OCI-LY7 (cell line): ENCODE results near the gene PVALEF. TPM values are rescaled to one million over a fixed set of nuclear protein-coding genes. Genes with fewer than 3 reads are reported as not detected.

Source experiments
- BruUV-seq: library from RNA; stranded (reverse); fragments of 400-500 nt; replicated peaks from 2 replicates; lab custom pipeline; 2021; lab: Mats Ljungman, UMichigan
- CTCF ChIA-PET: fragments of 300-600 bp; sonication (Branson Sonifier 250); formaldehyde crosslinking; loops from one replicate; lab custom pipeline; 2022; ENCODE audit warnings: antibody characterized with exemption; ENCODE audit not compliant: unreplicated experiment; lab: Charles Lee
- POLR2A ChIA-PET: fragments of 300-600 bp; sonication (Branson Sonifier 250); formaldehyde crosslinking; loops from one replicate; lab custom pipeline; 2022; ENCODE audit warnings: antibody characterized with exemption; lab: Charles Lee
- DNase-seq: peaks from one replicate; pipeline ENCODE4 v3.0.0-alpha.2; 2015; ENCODE audit warnings: low spot score
- H2AFZ ChIP-seq: fragments of 200-600 bp; sonication (generic), shearing (Covaris generic); 2 replicates; pipeline ENCODE4 v1.6.1; 2014; ENCODE audit warnings: mild to moderate bottlenecking, antibody characterized with exemption, low read length, moderate library complexity
- H3K27ac ChIP-seq: fragments of 200-600 bp; sonication (generic); 2 replicates; pipeline ENCODE4 v1.5.1; 2014; ENCODE audit warnings: mixed run types, low read depth, mild to moderate bottlenecking, moderate library complexity, low read length, inconsistent platforms; ENCODE audit not compliant: poor library complexity, severe bottlenecking
- H3K36me3 ChIP-seq: fragments of 200-600 bp; sonication (generic); 2 replicates; pipeline ENCODE4 v1.6.1; 2014; ENCODE audit warnings: mild to moderate bottlenecking, antibody characterized with exemption, low read length, moderate library complexity, mixed read lengths; ENCODE audit not compliant: insufficient read depth
- H3K4me1 ChIP-seq: fragments of 200-600 bp; sonication (generic); 2 replicates; pipeline ENCODE4 v1.5.1; 2014; ENCODE audit warnings: mild to moderate bottlenecking, low read length; ENCODE audit not compliant: insufficient read depth, poor library complexity, severe bottlenecking
- H3K4me2 ChIP-seq: fragments of 200-600 bp; sonication (generic); 2 replicates; pipeline ENCODE4 v1.6.1; 2014; ENCODE audit warnings: mild to moderate bottlenecking, low read length
- H3K4me3 ChIP-seq: fragments of 200-600 bp; sonication (generic); 2 replicates; pipeline ENCODE4 v1.5.1; 2014; ENCODE audit warnings: mild to moderate bottlenecking, low read depth, low read length; ENCODE audit not compliant: poor library complexity, severe bottlenecking
- H3K79me2 ChIP-seq: fragments of 200-600 bp; sonication (generic); 2 replicates; pipeline ENCODE4 v1.6.1; 2016; ENCODE audit warnings: low read depth, mild to moderate bottlenecking, low read length, moderate library complexity, mixed read lengths; ENCODE audit not compliant: insufficient read depth
- H3K9me2 ChIP-seq: fragments of 200-600 bp; sonication (generic); 2 replicates; pipeline ENCODE4 v1.6.1; 2016; ENCODE audit warnings: mild to moderate bottlenecking, low read length, mixed read lengths; ENCODE audit not compliant: insufficient read depth
- H3K9me3 ChIP-seq: fragments of 200-600 bp; sonication (generic); 2 replicates; pipeline ENCODE4 v1.6.1; 2014; ENCODE audit warnings: mild to moderate bottlenecking, mixed run types, low read length, mixed read lengths
- H4K20me1 ChIP-seq: fragments of 200-600 bp; sonication (generic); 2 replicates; pipeline ENCODE4 v1.6.1; 2014; ENCODE audit warnings: mild to moderate bottlenecking, antibody characterized with exemption, low read length, moderate library complexity, mixed read lengths; ENCODE audit not compliant: insufficient read depth
- CTCF ChIP-seq: fragments of 200-600 bp; sonication (generic); conservative IDR thresholded peaks from 2 replicates; pipeline ENCODE4 v1.5.1; 2014; ENCODE audit warnings: mild to moderate bottlenecking, antibody characterized with exemption, low read length, moderate library complexity, mixed read lengths
- EZH2phosphoT487 ChIP-seq: fragments of 200-600 bp; sonication (generic); IDR thresholded peaks from 2 replicates; pipeline ENCODE4 v1.6.1; 2018; ENCODE audit warnings: low read depth, borderline replicate concordance, mild to moderate bottlenecking, mixed run types, antibody characterized with exemption, low read length, moderate library complexity, mixed read lengths
- intact Hi-C: fragments of 100-400 bp; cut with micrococcal nuclease; formaldehyde crosslinking; loops from one replicate; pipeline ENCODE4 v1.10.0; 2022; ENCODE audit not compliant: unreplicated experiment
- total RNA-seq, 2 experiments: library from RNA; depleted of rRNA in 1 of 2; stranded (reverse); fragments of >200 nt in 1 of 2; shearing (Covaris generic) in 1 of 2; gene quantifications; 2 replicates each; pipeline ENCODE4 v1.2.3, GENCODE V29; 2014 to 2022

The PVALEF gene
- total RNA-seq, 2 experiments from 2014 or later = not detected

- Histone ChIP-seq H3K27ac (no peak overlapping the region), H3K9me3 (no peaks in the 10 kb centered on the region), H3K79me2 (no peaks in the 10 kb centered on the region), H4K20me1 (no peaks in the 10 kb centered on the region), H3K4me2 (no peak overlapping the region), H3K36me3 (peaks cover 5% of the 10 kb centered on the region; the same call in 1 of the 2 replicates), H3K4me1 (no peaks in the 10 kb centered on the region), H2AFZ (no peak overlapping the region), H3K4me3 (no peak overlapping the region), H3K9me2 (no peaks in the 10 kb centered on the region)
- TF ChIP-seq CTCF (no peak), EZH2phosphoT487 (no peak)
- no TSS peak for BruUV-seq
- no peak for DNase-seq
- ChIA-PET POLR2A (no interaction called here), CTCF (no interaction called here)
- intact Hi-C loops = no loop called here
These were observed 24.6 kb downstream of the PVALEF start for GRCh38 chr17:81189670-81190530.

GRCh38 chr17:81190591-81190990, 25.3 kb downstream of the PVALEF start:
- no peaks in the 10 kb centered on the region for H3K9me3 ChIP-seq
- peaks cover 5% of the 10 kb centered on the region; the same call in 1 of the 2 replicates for H3K36me3 ChIP-seq
- no peak for TF ChIP-seq EZH2phosphoT487
- TF ChIP-seq CTCF = no peak
- no peak overlapping the region for H3K4me2 ChIP-seq
- no peaks in the 10 kb centered on the region for H4K20me1 ChIP-seq
- DNase-seq = no peak
- H2AFZ ChIP-seq = no peak overlapping the region
- ChIA-PET POLR2A (no interaction called here), CTCF (no interaction called here)
- H3K4me1 ChIP-seq = no peaks in the 10 kb centered on the region
- H3K27ac ChIP-seq = no peak overlapping the region
- H3K4me3 ChIP-seq = no peak overlapping the region
- H3K79me2 ChIP-seq = no peaks in the 10 kb centered on the region
- BruUV-seq = no TSS peak
- H3K9me2 ChIP-seq = no peaks in the 10 kb centered on the region
- intact Hi-C loops = no loop called here

DNA sequence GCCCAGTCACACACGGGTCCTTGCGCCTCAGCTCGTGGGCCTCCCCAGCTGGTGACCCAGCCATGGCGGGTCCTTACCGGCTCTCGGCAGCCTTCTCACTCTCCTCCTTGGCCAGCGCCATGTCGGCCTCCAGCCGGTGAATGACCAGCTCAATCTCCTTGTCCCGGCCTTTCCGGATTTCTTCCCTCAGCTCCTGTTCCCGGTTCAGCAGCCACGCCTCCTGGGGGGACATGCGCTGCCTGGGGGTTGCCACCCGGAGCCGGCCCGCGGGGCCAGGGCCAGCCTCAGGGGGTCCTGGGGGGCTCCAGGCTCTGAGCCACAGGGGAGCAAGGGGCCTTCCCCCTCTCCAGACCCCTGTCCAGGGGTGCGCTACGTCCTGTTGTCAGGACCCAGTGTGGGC, 25.8 kb downstream of the PVALEF start:
- H3K79me2 ChIP-seq = no peaks in the 10 kb centered on the region
- no peak overlapping the region for H3K4me3 ChIP-seq
- H3K4me1 ChIP-seq = no peaks in the 10 kb centered on the region
- ChIA-PET POLR2A (no interaction called here), CTCF (no interaction called here)
- no peak for DNase-seq
- peaks cover 8% of the 10 kb centered on the region; the same call in 1 of the 2 replicates for H3K36me3 ChIP-seq
- no peak overlapping the region for H2AFZ ChIP-seq
- H3K9me2 ChIP-seq = no peaks in the 10 kb centered on the region
- TF ChIP-seq EZH2phosphoT487 (no peak), CTCF (no peak)
- H3K27ac ChIP-seq = no peak overlapping the region
- no peaks in the 10 kb centered on the region for H4K20me1 ChIP-seq
- no peak overlapping the region for H3K4me2 ChIP-seq
- H3K9me3 ChIP-seq = no peaks in the 10 kb centered on the region
- intact Hi-C loops = no loop called here
- no TSS peak for BruUV-seq
